ENCODE data around the gene AMBP. TPM values are rescaled to one million over a fixed set of nuclear protein-coding genes. Genes with fewer than 3 reads are reported as not detected.

Gene AMBP
- total and polyA plus RNA-seq, 2 of the 13 experiments (the other 11 are each of a cell fraction or from before 2014, with no cell fraction given) = 1,510 to 2,580 TPM

DNA sequence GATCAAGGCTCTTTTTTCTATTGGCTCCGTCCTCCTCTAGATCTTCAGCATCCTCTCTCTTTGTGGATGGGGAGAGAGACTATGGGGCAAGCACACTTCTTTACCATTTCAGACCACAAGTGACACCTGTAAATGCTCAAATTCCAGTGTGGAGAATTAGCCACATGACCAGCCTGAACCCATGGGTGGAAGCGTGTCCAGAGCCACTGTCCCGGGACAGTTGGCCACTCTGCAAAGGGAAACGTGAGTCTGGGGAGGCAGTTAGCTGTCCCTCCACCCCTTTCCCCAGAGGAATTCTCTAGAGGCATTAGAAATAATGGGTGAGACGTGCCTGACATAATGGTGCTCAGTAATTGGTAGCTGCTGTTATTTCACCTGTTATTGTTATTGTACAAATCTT, 40.9 kb downstream of the AMBP start:
- in situ Hi-C loops (cut with HindIII; ENCODE audit: extremely low pct_ligation_motif_present, low pct_unique_long_range_greater_than_20kb) (loop anchor here (25.0 kb wide), 1 partner anchor 300 kb away; no protein-coding TSS in a partner anchor), intact Hi-C loops (cut with micrococcal nuclease; ENCODE audit: unreplicated experiment) (no loop called here)
- ChIA-PET POLR2A (no interaction called here), CTCF (ENCODE audit: low intra/inter-chr PET ratio, low total read pairs) (no interaction called here)
- peaks cover 1 to 32% of the 10 kb centered on the region in 2 experiments; a peak in 4 of 5 replicates for H3K27me3 ChIP-seq (ENCODE audit: control insufficient read depth in 1 of 2, insufficient read depth in 2 of 2, low read length in 2 of 2)
- H4K20me1 ChIP-seq (ENCODE audit: insufficient read depth, low read length) = no peaks in the 10 kb centered on the region
- no peaks in the 10 kb centered on the region for H3K9me3 ChIP-seq (ENCODE audit: low read length)
- no peaks in the 10 kb centered on the region for H3K79me2 ChIP-seq (ENCODE audit: insufficient read depth, low read length)
- WGBS (ENCODE audit: low lambda C conversion rate) = 36% methylated on average over 5 of the region's 5 CpGs
- H3K27ac ChIP-seq (ENCODE audit: extremely low read length, insufficient read depth, low read length) = no peak overlapping the region
- ATAC-seq = no peak
- no peak for DNase-seq (ENCODE audit: low spot score)
- peaks cover 7% of the 10 kb centered on the region for H3K4me1 ChIP-seq (ENCODE audit: insufficient read depth, low read length)
- no peak overlapping the region for H3K9ac ChIP-seq (ENCODE audit: insufficient read depth, low read depth, low read length)
- no peaks in the 10 kb centered on the region for H3K36me3 ChIP-seq (replicated peaks in 1 of 2; ENCODE audit: control insufficient read depth in 1 of 2, insufficient read depth in 2 of 2, low read length in 2 of 2)
- H3K4me3 ChIP-seq (replicated peaks in 1 of 3; ENCODE audit: insufficient read depth in 1 of 3, low read depth in 2 of 3, low read length in 3 of 3) = no peak overlapping the region
- no peak overlapping the region for H3K4me2 ChIP-seq (ENCODE audit: low read depth, low read length)
- no peak for FAIRE-seq
- TF ChIP-seq, protein P1, sequence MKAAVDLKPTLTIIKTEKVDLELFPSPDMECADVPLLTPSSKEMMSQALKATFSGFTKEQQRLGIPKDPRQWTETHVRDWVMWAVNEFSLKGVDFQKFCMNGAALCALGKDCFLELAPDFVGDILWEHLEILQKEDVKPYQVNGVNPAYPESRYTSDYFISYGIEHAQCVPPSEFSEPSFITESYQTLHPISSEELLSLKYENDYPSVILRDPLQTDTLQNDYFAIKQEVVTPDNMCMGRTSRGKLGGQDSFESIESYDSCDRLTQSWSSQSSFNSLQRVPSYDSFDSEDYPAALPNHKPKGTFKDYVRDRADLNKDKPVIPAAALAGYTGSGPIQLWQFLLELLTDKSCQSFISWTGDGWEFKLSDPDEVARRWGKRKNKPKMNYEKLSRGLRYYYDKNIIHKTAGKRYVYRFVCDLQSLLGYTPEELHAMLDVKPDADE (CRISPR knock-in tag; IDR thresholded peaks at IDR 0.05) = no peak
- TF ChIP-seq EEA1 (CRISPR knock-in tag; IDR thresholded peaks at IDR 0.05; ENCODE audit: borderline replicate concordance) = no peak
- TF ChIP-seq ETV6 (CRISPR knock-in tag; conservative IDR thresholded peaks at IDR 0.05) = no peak
- TF ChIP-seq HDAC6 (IDR thresholded peaks at IDR 0.05; ENCODE audit: low read depth, low read length) = no peak
- TF ChIP-seq TCF7 (IDR thresholded peaks at IDR 0.05; ENCODE audit: low read depth) = no peak
- no peak for TF ChIP-seq ZNF432 (CRISPR knock-in tag; IDR thresholded peaks at IDR 0.05; ENCODE audit: borderline replicate concordance)
- no peak for TF ChIP-seq KDM3A (CRISPR knock-in tag; IDR thresholded peaks at IDR 0.05; ENCODE audit: low read depth)
- TF ChIP-seq ZNF430 (CRISPR knock-in tag; IDR thresholded peaks at IDR 0.05) = no peak
- TF ChIP-seq ZNF329 (CRISPR knock-in tag; IDR thresholded peaks at IDR 0.05; ENCODE audit: low read depth) = no peak
- no peak for TF ChIP-seq BRD4 (CRISPR knock-in tag; IDR thresholded peaks at IDR 0.05)
- no peak for TF ChIP-seq ZNF232 (CRISPR knock-in tag; IDR thresholded peaks at IDR 0.05; ENCODE audit: borderline replicate concordance)
- TF ChIP-seq E2F1 (CRISPR knock-in tag; IDR thresholded peaks at IDR 0.05) = no peak
- no peak for TF ChIP-seq RARA (CRISPR knock-in tag; IDR thresholded peaks at IDR 0.05)
- TF ChIP-seq MZF1 (CRISPR knock-in tag; IDR thresholded peaks at IDR 0.05; ENCODE audit: borderline replicate concordance) = no peak
- TF ChIP-seq TMF1 (CRISPR knock-in tag; IDR thresholded peaks at IDR 0.05; ENCODE audit: low read depth) = no peak
- no peak for TF ChIP-seq ZNF782 (CRISPR knock-in tag; IDR thresholded peaks at IDR 0.05; ENCODE audit: borderline replicate concordance)
- no peak for TF ChIP-seq SKI (IDR thresholded peaks at IDR 0.05; ENCODE audit: partially characterized antibody)
- TF ChIP-seq, protein P2, sequence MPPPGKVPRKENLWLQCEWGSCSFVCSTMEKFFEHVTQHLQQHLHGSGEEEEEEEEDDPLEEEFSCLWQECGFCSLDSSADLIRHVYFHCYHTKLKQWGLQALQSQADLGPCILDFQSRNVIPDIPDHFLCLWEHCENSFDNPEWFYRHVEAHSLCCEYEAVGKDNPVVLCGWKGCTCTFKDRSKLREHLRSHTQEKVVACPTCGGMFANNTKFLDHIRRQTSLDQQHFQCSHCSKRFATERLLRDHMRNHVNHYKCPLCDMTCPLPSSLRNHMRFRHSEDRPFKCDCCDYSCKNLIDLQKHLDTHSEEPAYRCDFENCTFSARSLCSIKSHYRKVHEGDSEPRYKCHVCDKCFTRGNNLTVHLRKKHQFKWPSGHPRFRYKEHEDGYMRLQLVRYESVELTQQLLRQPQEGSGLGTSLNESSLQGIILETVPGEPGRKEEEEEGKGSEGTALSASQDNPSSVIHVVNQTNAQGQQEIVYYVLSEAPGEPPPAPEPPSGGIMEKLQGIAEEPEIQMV (CRISPR knock-in tag; IDR thresholded peaks at IDR 0.05; ENCODE audit: low read depth) = no peak
- no peak for TF ChIP-seq ZNF619 (CRISPR knock-in tag; IDR thresholded peaks at IDR 0.05)
- TF ChIP-seq MTA1 (CRISPR knock-in tag; IDR thresholded peaks at IDR 0.05; ENCODE audit: borderline replicate concordance) = no peak
- no TSS peak for BruUV-seq (replicated peaks)
- no peak overlapping the region for H2AFZ ChIP-seq (ENCODE audit: low read length)
